HG03097 (cell line): ENCODE data around the gene VDR.
A peak's percentile ranks its signal among the peaks of the same experiment; 100 is the strongest.
"Not testable (repeated sequence)": the region's sequence is repeated elsewhere in the genome, so short reads cannot be mapped to it uniquely, and the experiment has no call there.

Experiments
- ATAC-seq: cut with Tn5 transposase; IDR thresholded peaks from one replicate; pipeline ENCODE4 v1.9.1; 2021; ENCODE audit not compliant: unreplicated experiment, low FRiP score

Gene VDR

DNA sequence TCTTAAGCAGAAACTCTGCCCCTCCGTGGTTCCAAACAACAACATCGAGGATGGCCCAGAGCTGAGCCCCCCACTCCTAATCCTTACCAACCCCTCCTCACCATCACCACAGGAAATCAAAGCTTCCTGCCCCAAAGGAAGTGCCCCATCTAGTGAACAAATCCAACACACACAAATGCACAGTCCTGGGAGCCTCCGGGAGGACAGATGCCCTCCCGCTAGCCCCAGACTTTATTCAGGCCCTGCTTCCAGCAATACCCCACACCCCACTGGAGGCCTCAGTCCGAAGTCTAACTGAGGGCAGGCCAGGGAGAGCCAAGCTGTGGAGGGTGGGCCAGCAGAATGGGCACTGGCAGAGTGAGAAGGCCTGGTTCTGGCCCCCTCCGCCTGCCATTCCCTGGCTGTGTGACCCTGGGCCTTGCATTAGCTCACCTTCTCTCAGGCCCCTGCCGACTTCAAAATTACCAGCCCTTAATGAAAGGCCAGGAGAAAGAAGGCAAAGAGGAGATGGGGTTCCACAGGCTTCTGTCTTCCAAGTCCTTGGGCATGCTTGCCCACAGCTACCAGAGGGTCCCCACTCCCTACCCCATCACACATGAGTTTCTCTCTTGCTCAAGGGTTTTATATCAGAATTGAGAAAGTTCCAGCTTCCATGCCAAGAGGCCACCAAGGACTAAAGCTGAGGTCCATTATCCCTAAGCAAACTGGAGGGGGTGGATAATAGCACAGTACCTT lies 87.4 kb downstream of the VDR start:
- ATAC-seq: no peak

DNA sequence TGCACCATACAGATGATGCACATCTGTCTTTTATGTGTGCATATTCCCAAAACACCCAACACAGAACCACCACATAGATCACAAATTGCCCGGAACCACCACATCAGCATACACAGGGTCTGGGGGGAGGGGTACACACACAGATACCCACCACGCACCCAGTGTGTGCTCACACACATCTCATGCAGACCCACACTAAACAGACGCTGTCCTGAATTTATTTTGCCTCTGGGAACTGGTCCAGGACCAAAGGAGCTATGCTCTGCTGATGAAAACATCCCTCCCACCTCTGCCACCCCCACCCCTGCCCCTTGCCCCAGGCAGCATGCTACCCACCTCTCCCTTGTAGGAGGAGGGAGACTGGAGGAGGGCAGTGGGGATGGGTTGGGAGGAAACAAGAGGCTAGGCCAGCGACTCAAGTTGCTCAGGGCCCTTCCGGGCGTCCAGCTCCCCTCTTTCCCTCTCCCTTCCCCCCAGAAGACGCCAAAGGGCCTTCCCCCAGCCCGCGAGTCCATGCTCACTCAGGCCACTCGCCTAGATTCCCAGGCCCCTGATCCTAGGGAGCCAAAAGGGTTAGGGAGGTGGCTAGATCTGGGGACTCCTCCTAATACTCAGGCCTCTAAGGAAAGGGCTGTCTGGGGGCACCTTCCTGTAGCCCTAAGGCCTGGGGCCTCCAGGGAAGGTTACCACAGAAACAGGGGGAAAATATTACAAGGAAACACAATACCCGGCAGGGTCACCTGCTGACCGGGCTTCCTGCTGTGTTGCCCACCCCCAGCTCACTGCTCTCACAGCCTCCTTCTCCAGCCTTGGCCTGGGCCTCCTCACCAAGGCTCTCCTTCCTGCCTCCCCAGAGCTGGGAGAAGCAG lies 88.2 kb downstream of the VDR start:
- no peak for ATAC-seq

DNA sequence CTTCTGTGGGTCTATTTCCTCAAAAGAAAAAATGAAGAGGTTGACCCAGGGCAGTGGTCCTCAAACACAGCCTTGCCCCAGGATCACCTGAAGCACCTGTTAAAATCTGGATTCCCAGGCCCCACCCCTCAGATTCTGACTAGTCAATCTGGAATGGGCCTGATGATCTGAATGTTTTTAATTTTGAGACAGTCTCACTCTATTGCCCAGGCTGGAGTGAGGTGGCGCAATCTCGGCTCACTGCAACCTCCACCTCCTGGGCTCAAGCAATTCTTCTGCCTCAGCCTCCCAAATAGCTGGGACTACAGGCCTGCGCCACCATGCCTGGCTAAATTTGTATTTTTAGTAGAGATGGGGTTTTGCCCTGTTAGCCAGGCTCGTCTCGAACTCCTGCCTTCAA lies 89.3 kb downstream of the VDR start:
- not testable (repeated sequence) for ATAC-seq

DNA sequence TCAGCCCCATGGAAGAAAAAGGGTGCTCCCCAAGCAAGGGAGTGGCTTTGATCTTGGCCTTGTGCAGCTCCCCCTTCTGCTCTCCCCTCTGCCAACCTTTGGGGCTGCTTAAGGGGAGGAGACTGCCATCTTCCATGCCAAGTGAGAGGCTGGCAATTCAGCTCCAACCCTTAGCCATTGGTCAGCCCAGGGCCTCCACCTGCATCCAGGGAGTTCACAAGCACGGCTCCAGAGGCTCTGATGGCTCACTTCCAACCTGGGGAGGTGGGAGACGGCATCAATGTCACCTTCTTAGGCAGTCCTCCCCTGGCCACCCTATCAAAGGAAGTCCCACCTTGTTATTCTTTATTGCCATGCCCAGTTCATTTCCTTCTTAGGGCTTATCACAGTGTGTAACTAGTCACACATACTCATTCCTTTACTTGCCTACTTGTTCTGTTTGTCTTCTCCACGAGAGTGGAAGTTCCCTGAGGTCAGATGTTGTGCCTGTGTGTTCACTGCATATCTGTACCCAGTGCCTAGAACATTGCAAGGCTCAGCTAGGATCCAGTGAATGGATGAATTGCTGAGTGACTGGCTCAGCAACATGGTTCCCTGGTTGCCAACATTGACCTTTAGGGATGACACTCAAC lies 90.1 kb downstream of the VDR start:
- ATAC-seq: no peak

DNA sequence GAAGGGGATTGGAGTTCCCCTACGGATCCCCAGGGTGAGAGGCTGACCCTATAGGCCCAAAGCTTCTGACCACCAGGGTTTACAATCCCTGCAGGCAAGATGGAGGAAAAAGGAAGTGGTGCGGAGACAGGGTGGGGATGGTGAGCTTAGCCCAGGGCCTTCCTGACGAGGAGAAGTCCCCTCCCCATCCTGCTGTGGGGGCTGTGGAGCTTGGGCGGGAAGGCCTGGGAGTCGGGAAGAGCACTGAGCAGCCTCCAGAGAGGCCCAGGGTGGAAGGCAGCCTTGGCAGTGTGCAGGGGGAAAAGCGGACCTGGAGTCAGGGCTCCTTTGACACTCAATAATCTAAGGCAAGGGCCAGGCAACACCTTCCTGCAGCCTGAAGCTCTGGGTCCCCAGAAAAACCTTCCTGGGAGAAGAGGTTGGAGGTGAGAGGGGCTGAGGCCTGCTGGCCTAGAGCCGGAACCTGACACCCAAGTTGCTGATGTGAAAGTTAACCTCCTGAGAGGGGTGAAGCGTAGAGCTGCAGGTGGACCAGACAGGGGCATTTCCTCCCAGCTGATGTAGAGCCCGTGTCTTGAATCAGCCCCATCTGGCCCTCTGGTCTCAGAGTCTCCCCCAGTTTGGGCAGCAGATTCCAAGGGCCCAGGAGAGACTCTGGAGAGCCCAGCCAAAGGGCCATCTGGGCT lies 91.1 kb downstream of the VDR start:
- peak; percentile 10 for ATAC-seq

DNA sequence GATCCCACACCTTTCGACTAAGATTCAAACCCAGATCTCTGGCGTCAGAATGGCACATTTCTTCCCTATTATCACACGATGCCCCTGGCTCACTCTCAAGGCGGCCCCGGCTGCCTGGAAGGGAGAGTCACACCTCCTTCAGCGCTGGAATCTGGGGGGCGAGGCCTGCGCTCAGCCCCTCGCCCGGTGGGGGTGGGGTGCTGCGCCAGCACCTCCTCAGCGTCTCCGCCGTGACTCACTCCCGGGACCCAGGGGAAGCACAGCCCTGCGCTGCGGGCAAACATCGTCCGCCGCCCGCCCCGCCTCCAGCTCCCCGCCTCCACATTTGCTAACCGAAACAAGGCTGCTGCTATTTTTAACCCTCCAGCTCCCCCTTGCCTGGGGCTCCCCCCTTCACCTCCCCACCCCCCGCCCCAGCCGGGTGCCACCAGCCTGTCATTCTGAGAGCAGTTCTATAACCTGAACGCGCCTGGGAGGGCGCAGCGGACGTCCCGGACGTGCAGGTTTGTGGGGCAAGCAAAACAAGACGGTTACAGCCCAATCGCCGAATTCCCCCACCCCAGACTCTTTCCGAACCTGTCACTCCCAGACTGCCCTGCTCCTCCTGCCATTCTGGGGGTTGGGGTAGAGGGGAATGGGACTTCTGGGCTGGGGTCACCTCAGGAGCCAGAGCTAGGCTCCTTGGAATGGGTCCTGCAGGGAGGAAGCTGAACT lies 91.8 kb downstream of the VDR start:
- peak; percentile 57 for ATAC-seq

DNA sequence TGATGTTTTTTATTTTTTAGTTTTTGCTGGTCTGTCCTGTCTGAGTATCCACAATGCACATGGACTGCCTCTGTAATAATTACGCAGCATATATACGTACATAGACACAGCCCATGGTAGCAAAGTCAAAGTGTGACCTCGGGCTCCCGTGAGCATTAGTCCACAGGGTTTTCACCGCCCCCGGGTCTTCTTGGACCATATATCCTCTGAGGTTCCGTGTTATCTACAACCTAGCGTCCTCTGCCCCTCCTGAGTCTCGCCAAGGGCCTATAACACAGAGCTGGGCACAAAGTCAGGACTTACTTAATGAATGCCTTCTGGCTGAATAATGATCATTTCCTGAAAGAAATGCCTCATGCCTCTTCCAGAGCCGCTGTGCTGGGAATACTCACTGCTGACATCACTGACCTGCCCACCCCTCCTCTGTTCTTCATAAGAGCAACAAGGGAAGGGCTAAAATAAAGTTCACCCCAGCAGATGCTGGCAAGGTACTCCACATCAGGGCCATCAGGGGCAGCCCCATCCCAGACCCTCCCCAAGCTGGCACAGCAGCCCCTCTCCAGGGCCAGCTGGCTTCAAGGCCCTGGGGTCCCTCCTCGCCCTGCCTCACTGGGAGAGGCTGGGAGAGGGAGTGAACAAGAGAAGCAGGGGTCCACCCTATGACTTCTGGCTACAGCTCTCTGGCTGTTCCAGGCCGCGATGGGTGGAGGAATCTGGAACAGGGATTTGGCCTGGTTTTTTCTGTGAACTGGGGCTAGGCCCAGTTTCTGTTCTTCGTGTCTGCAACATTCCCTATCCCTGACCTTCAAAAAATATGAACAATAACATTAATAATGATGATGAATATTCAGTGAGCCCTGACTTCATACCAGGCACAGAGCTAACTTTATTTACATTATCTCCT lies 93.0 kb downstream of the VDR start:
- ATAC-seq: no peak

DNA sequence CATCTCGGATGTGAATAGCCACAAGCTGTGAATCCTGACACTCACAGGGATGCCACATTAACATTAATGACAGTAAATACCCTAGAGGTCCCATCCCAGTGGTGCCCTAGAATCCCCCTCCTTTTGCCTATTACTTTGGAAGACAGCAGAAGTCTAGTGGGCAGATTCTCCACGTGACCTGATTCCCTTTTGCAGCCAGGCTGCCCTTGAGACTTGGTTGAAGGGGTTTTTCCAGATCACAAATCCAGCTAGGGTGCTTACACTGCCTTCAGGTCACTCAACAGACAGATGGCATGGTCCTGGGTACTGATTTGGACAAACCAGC lies 93.8 kb downstream of the VDR start:
- ATAC-seq: no peak

DNA sequence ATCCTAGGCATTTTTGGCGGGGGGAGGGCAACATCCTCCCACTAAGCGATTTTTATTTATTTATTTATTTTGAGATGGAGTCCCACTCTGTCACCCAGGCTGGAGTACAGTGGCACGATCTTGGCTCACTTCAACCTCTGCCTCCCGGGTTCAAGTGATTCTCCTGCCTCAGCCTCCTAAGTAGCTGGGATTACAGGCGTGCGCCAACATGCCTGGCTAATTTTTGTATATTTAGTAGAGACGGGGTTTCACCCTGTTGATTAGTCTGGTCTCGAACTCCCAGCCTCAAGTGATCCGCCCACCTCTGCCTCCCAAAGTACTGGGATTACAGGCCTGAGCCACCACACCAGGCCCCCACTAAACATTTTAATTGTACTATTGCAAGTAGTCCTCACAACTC lies 95.3 kb downstream of the VDR start:
- not testable (repeated sequence) for ATAC-seq

DNA sequence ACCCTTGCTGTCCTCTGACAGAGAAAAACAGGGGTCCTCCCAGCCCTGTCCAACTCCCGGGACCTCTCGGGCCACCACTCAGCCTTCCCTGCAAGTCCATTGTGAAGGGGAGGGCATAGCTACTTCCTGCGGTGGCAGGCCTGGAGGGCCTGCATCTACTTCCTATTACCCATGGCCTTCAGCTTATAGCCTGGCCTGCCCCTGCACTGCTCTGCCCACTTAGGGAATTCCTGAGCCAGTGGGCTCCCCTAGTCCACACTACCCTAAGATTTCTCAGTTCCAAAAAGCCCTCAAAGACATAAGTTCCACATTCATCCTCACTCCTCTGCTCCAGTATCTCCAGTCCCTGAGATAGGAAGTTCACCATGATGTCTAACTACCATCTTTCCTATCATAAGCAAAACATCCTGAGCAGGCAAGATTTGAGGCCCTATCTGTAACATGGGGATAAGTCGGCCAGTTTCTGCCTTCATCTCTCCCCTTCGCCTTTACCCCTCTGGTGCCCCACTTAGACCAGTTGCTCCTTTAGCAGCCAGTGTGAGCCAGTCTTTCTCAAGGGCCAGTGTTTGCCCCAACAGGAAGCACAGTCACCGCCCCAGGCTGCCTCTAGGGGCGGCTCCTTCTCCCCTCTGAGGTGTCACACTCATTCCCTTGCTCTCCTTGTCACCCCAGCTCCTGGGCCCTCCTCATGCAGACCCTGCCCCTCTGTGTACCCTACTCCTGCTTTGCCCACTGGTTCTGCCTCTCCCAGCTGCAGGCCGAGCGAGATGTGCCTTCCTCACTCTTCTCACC lies 96.0 kb downstream of the VDR start:
- ATAC-seq: no peak

DNA sequence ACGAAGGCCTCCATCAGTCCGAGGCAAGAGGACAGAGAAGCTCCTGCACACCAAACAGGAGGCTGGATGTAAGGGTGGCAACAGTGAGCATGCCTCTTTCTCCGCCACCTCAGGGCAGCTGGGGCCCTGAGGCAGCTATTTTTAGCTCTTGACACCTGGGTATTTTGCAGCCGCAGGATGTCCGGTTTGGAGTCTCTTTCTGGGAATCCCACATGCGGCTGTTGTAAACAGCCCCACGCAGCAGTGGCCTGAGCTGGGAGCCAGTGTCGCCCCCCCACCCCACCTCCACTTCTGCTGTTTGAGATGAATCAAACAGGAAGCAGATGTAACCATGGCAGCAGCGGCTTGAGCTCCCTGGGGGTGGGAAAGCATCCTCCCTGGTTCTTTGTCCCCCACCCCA lies 96.7 kb downstream of the VDR start:
- peak; percentile 37 for ATAC-seq

DNA sequence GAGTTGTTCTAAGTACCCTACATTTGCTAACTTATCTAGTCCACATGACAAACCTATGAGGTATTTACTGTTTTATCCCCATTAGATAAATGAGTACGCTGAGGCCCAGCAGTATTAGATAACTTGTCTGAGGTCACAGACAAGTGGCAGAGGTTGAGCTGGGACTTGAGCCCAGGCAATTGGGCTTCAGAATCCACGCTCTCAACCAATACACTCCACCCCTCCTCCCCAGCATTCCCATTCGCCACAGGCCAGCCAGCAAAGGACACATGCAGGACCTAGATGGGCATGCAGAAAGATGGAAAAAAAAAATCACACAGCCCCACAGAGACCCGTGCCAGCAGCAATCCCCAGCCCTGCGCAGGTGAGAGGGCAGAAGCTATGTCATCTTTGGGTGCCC lies 97.5 kb downstream of the VDR start:
- ATAC-seq: no peak

DNA sequence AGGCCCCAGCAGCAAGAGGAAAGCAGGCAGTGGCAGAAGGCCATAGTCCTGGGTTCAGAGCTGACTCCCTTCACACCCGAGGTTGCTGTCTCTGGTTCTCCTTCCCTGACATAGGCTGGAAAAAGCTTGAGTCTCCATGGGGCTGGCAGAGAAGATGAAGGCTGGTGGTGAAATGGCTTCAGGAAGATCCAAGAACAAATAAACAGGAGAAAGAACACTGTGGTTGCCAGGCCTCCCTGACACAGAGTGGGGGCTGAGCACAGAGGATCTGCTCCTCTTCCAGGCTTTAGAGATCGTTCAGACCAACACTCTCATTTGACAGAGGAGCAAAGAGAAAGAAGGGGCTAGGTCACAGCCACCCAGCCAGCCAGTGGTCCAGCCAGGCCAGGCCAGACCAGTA lies 99.4 kb downstream of the VDR start:
- ATAC-seq: no peak

DNA sequence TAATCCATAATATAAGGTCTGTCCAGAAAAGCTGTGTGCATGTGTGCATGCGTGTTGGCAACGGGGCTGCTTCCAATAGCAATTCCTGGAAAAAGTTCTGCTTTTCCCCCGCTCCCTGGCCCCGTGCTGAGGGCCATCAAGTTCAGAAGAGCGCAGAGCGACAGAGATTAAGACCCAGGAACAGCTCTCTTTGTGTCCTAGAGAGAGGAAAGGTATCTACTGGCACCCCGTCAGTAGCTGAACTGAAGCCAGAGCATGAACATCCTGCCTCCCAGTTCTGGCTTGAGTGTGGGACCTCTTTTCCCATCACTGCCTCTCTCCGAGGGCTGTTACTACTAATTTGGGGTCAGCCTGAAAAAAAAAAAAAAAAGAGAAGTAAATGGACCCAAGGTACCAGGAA lies 100.6 kb downstream of the VDR start:
- no peak for ATAC-seq

DNA sequence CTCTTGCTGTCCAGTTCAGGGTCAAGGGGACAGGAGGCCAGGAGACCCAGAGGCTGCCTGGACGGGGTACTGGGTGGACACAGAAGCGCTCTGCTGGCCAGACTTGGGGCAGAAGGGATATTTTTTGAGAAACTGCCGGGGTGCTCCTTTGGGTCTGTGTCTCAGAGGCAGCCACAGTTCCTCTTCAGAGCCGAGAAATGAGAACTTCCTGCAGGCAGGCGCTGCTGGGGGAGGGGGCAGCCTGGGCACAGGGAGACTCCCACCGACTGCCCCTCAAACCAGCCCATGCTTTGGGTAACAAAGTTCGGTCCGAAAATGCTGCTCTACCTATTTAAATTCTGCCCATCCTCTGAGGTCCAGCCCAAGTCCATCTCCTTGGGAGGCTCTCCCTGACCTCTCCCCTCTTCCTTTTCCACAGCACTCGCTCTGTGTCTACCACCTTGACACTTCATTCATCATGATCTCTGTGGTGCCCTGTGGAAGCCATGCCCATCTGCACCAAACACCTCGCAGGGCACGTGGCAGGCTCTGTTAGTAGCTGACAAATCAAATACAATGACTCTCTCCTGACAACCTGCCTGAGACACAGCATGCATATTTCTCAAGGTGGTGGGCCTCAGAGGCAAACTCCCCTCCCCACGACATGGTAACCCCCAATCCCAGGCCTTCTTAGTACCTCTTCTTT lies 101.5 kb downstream of the VDR start:
- no peak for ATAC-seq

DNA sequence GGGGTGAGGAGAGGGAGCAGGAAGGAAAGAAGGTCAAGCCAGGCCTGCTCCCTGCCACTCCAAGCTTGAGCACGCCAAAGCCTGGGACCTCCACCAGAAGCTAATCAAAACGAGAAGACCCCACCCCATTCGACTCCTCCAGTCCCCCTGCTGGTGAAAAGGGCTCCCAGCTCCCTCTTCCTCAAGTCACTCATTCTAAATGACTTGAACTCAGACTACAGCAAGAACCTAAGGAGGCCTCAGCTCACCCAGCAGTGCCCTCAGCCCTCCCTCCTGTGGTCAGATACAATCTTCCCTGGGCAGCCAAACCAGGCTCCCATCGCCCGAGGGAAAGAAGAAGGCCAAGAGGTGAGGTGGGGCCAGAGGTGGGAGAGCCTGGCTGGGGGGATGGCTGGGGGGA lies 102.5 kb downstream of the VDR start:
- ATAC-seq: no peak

DNA sequence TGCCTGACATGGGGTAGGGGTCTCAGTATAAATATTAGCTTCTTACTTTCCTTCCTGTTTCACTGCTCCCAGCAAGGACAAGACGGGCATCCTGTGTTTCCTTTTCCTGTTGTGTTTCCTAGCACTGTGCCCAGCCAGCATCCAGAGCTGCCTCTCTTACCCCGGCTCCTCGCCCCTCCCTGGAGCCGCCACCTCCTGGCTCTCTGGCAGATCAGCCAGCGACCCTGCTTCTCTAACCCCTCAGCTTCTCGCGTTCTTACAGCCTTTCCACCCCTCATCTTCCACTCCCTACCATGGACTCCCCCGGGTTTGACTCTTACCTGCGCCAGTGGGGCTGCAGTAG lies 102.9 kb downstream of the VDR start:
- no peak for ATAC-seq

DNA sequence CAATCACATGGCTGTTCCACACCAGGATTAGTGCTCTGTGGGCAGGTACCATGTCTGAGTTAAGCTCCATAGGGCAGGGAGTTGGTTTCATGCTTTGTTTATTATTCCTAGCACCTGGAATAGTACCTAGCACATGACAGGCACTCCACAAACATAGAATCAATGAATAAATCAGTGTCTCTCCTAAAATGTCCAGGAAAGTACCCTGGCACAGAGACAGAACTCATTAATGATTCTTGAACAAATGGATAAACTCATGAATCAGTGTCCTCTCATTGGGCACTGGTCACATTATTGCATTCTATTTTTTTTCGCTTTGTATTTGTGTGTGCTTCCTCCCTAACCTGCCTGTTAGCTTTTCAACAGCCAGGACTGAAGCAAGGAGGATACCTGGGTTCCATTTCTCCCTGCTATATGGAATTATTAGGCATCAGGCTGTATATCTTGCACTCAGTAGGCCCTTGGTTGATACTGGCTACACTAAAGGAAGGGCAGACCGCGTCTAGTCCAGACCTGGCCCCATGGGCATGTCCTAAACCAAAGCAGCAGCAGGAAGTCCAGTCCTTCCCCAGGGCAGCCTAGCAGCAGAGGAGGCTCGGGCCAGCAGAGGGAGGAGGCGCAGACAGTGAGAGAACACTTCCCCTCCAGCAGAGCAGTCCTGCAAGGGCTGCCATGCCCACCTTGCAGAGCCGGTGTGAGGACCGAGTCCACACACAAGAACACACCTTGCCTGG lies 103.5 kb downstream of the VDR start:
- ATAC-seq: no peak
